CD4-positive, alpha-beta T cell treated with Interleukin-6 for 4 hours (primary cell): ENCODE results near the gene GRM4.

Experiments used
- DNase-seq: peaks from one replicate; pipeline ENCODE4 v3.0.0-alpha.2; 2020; ENCODE audit warnings: mixed read lengths

Gene GRM4

DNA sequence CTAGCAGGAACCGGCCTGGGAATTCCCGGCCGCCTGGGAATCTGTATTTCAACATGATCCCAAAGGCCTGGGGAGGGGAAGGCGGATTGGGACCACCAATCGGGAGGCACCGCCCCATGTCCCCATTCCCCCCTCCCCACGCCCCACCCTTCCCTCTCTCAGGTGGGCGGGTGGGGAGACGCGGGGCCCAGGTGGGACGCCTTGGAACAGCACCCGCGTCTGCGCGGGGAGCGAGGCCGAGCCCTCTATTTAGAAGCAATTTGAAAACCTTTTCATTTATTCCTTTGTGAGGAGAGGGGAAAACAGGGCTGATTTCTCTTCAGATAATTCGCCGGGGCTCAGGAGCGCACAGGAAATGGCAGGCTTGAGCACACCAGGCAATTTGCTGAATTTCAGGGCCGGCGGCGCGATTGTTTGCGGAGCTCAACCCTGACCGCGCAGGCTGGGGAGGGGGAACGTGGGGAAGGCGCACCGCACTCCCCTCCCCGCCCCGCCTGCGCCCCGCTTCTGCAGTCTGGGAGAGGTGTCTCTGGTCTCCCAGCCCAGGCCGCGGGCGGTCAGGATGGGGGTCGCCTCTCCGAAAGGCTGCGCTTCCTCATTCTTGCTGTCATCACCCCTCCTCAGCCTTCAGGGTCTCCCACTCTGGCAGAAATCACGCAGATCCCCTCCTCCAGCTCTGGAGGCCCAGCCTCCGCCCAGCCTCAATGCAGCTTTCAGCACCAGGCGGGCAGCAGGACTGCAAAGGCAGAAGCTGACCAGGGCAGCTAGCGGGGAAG is 170.0 kb downstream of the GRM4 start:
- DNase-seq = peak; percentile 8

DNA sequence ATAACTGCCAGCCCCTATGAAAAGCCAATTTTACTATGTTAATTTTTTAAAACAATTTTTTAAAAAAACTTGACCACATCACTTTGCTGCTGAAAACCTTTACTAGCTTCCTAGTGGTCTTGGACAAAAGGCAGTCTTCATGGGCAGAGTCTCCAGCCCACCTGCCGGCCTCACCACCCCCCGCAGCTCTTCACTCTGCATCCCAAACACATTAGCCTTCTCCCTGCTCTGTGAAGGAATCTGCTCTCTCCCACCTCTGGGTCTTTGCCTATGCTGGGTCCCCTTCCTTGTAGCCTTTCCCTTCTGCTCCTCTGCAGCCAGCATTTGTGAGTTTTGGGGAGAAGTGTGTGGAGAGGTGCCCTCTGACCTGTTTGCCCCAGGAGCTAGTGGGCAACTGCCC is 171.4 kb downstream of the GRM4 start:
- DNase-seq = no peak

DNA sequence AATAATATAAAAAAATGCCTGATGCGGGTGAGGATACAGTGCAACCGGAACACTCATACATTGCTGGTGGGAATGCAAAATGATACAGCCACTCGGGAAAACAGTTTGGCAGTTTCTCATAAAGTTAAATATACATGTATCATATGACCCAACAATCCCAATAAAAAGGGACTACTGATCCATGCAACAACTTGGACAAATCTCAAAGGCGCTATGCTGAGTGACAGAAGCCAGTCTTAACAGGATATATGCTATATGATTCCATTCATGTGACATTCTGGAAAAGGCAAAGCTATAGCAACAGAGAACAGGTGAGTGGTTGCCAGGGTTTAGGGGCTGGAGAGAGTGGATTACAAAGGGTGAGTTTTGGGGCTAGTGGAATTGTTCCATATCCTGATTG is 171.9 kb downstream of the GRM4 start:
- DNase-seq = no peak

DNA sequence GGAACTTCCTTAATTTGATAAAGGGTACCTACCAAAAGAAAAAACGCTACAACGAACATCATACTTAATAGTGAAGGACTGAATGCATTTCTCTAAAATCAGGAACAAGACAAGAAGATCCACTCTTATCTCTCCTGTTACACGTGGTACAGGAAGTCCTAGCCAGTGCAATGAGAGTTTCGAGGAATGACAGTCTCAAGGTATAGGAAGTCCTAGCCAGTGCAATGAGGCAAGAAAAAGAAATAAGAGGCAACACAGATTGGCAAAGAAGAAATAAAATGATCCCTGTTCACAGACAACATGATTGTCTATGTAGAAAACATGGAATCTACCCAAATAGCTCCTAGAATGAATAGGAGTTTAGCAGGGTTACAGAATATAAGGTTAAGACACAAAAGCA is 174.3 kb downstream of the GRM4 start:
- DNase-seq = no peak
